ENCODE data around the gene INPP5A.

GRCh38 chr10:132493246-132493755, 44.3 kb upstream of the INPP5A start:
- TF ChIP-seq EZH2 (IDR thresholded peaks at IDR 0.05) (no peak), CTCF (IDR thresholded peaks at IDR 0.05) (no peak)
